Neural cell (in vitro differentiated cells): Measurements from ENCODE around the gene LRRC18.

Experiments used
- CTCF ChIP-seq: fragments of 450-650 bp; IDR thresholded peaks from 2 replicates; pipeline ENCODE4 v1.5.1; 2014; ENCODE audit warnings: antibody characterized with exemption, mild to moderate bottlenecking, moderate library complexity; ENCODE audit not compliant: poor library complexity, severe bottlenecking
- EP300 ChIP-seq: fragments of 450-650 bp; conservative IDR thresholded peaks from 2 replicates; pipeline ENCODE4 v1.6.1; 2014; ENCODE audit warnings: antibody characterized with exemption, mild to moderate bottlenecking, moderate library complexity; ENCODE audit not compliant: poor library complexity, severe bottlenecking
- EZH2 ChIP-seq: fragments of 200-600, 300-800 bp; shearing (Covaris generic), sonication (generic); IDR thresholded peaks from 2 replicates; pipeline ENCODE4 v1.6.1; 2014; ENCODE audit warnings: antibody characterized with exemption, low read length, borderline replicate concordance, mild to moderate bottlenecking; ENCODE audit not compliant: insufficient read depth, poor library complexity, severe bottlenecking
- POLR2AphosphoS5 ChIP-seq: IDR thresholded peaks from 2 replicates; pipeline ENCODE4 v1.6.1; 2012
- RAD21 ChIP-seq: fragments of 450-650 bp; conservative IDR thresholded peaks from 2 replicates; pipeline ENCODE4 v1.6.1; 2014; ENCODE audit warnings: antibody characterized with exemption, mild to moderate bottlenecking, moderate library complexity
- TAF1 ChIP-seq: IDR thresholded peaks from 2 replicates; pipeline ENCODE4 v1.6.1; 2012; ENCODE audit warnings: low read depth

- TF ChIP-seq CTCF (no peak), RAD21 (no peak), POLR2AphosphoS5 (no peak), EP300 (no peak), EZH2 (no peak), TAF1 (no peak)
Measured at GRCh38 chr10:48884179-48885045, 55.2 kb downstream of the LRRC18 start.
